ENCODE measurements around the gene RASL11A. TPM values are rescaled to one million over a fixed set of nuclear protein-coding genes. Genes with fewer than 3 reads are reported as not detected.

The RASL11A gene
- total RNA-seq, 4 donors from 2014 or later, result 9.5 to 24.0 (median 18.1) TPM

DNA sequence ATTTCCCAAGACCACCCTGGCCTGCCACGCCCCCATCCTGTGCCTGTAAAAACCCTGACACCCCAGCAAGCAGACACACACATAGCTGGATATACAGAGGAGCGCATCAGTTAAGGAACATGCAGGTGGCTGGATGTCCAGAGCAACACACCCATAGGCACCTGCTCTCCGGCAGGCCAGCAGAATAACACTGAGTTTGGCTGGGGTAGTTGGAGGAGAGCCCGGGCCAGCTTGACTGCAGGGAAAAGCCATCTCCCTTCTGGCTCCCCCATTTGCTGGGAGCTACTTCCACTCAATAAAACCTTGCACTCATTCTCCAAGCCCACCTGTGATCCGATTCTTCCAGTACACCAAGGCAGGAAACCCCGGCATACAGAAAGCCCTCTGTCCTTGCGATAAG is 8.9 kb downstream of the RASL11A start:
- intact Hi-C loops (cut with DNase I; ENCODE audit: low total_unique reads), result no loop called here
- 78 to 94% methylated on average over 7 of the region's 7 CpGs for WGBS, 2 donors
- DNase-seq (ENCODE audit: low spot score in 2 of 2), result no peak
- TF ChIP-seq, protein P1, sequence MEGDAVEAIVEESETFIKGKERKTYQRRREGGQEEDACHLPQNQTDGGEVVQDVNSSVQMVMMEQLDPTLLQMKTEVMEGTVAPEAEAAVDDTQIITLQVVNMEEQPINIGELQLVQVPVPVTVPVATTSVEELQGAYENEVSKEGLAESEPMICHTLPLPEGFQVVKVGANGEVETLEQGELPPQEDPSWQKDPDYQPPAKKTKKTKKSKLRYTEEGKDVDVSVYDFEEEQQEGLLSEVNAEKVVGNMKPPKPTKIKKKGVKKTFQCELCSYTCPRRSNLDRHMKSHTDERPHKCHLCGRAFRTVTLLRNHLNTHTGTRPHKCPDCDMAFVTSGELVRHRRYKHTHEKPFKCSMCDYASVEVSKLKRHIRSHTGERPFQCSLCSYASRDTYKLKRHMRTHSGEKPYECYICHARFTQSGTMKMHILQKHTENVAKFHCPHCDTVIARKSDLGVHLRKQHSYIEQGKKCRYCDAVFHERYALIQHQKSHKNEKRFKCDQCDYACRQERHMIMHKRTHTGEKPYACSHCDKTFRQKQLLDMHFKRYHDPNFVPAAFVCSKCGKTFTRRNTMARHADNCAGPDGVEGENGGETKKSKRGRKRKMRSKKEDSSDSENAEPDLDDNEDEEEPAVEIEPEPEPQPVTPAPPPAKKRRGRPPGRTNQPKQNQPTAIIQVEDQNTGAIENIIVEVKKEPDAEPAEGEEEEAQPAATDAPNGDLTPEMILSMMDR (IDR thresholded peaks at IDR 0.05), result no peak
- TF ChIP-seq POLR2A (IDR thresholded peaks at IDR 0.05), result no peak
- H3K4me3 ChIP-seq (ENCODE audit: low read depth, poor library complexity, severe bottlenecking), result no peak overlapping the region

- 69 to 73% methylated on average over 5 of the region's 5 CpGs for WGBS, 2 donors
- no peak for TF ChIP-seq POLR2A (IDR thresholded peaks at IDR 0.05)
- TF ChIP-seq, protein P1 (IDR thresholded peaks at IDR 0.05), result no peak
- no peak overlapping the region for H3K4me3 ChIP-seq (ENCODE audit: low read depth, poor library complexity, severe bottlenecking)
- intact Hi-C loops (cut with DNase I; ENCODE audit: low total_unique reads), result no loop called here
- no peak for DNase-seq (ENCODE audit: low spot score in 2 of 2)
Measured at GRCh38 chr13:27280009-27280656, 9.5 kb downstream of the RASL11A start.

- 63 to 70% methylated on average over 4 of the region's 4 CpGs for WGBS, 2 donors
- no peak overlapping the region for H3K4me3 ChIP-seq (ENCODE audit: low read depth, poor library complexity, severe bottlenecking)
- DNase-seq (ENCODE audit: low spot score in 2 of 2), result no peak
- intact Hi-C loops (cut with DNase I; ENCODE audit: low total_unique reads), result no loop called here
- TF ChIP-seq POLR2A (IDR thresholded peaks at IDR 0.05), result no peak
- TF ChIP-seq, protein P1 (IDR thresholded peaks at IDR 0.05), result no peak
Measured at GRCh38 chr13:27280841-27281240, 10.2 kb downstream of the RASL11A start.

- 71 to 76% methylated on average over 1 of the region's 1 CpG for WGBS, 2 donors
- intact Hi-C loops (cut with DNase I; ENCODE audit: low total_unique reads), result no loop called here
- no peak for TF ChIP-seq POLR2A (IDR thresholded peaks at IDR 0.05)
- TF ChIP-seq, protein P1 (IDR thresholded peaks at IDR 0.05), result no peak
- H3K4me3 ChIP-seq (ENCODE audit: low read depth, poor library complexity, severe bottlenecking), result no peak overlapping the region
- DNase-seq (ENCODE audit: low spot score in 2 of 2), result no peak
Measured at GRCh38 chr13:27281420-27281819, 10.8 kb downstream of the RASL11A start.

GRCh38 chr13:27283906-27284493 is 13.4 kb downstream of the RASL11A start:
- H3K4me3 ChIP-seq (ENCODE audit: low read depth, poor library complexity, severe bottlenecking), result no peak overlapping the region
- no peak for DNase-seq (ENCODE audit: low spot score in 2 of 2)
- intact Hi-C loops (cut with DNase I; ENCODE audit: low total_unique reads), result no loop called here
- TF ChIP-seq, protein P1 (IDR thresholded peaks at IDR 0.05), result no peak
- TF ChIP-seq POLR2A (IDR thresholded peaks at IDR 0.05), result no peak
- 83 to 86% methylated on average over 4 of the region's 4 CpGs for WGBS, 2 donors
